H1 (cell line): ENCODE data around the gene RRAS. TPM values are rescaled to one million over a fixed set of nuclear protein-coding genes. Genes with fewer than 3 reads are reported as not detected.

Experiments used
- BCL11A ChIP-seq, 2 experiments: IDR thresholded peaks; one replicate each; pipeline ENCODE4 v1.6.1; 2011; ENCODE audit warnings: low read depth in 2 of 2, low read length in 2 of 2, mild to moderate bottlenecking in 2 of 2
- CTBP2 ChIP-seq: IDR thresholded peaks from 2 replicates; pipeline ENCODE4 v1.7.0; 2011; ENCODE audit warnings: borderline replicate concordance, mild to moderate bottlenecking, moderate library complexity, mixed read lengths, low read length; ENCODE audit not compliant: insufficient read depth, insufficient read length
- CTCF ChIP-seq, 3 experiments: IDR thresholded peaks; 1 replicate in 2 of 3; 2 replicates in 1 of 3; pipeline versions ENCODE4 v1.5.1 to v1.6.1; 2011; ENCODE audit warnings: low read length in 3 of 3, mild to moderate bottlenecking in 3 of 3, inconsistent platforms in 2 of 3, low read depth in 1 of 3, moderate library complexity in 1 of 3; ENCODE audit not compliant: insufficient read depth in 1 of 3; ENCODE audit errors: control extremely low read depth in 1 of 3
- EZH2 ChIP-seq: fragments of 200-600 bp; sonication (generic); IDR thresholded peaks from 2 replicates; pipeline ENCODE4 v1.7.1; 2012; ENCODE audit warnings: low read depth, mild to moderate bottlenecking, moderate library complexity, low read length, inconsistent platforms; ENCODE audit not compliant: severe bottlenecking
- GTF2F1 ChIP-seq: IDR thresholded peaks from 2 replicates; pipeline ENCODE4 v1.6.1; 2012; ENCODE audit warnings: low read depth, low read length, improper control_type of control experiment, borderline replicate concordance
- HDAC6 ChIP-seq: IDR thresholded peaks from one replicate; pipeline ENCODE4 v1.7.1; 2012; ENCODE audit warnings: low read depth, mild to moderate bottlenecking, inconsistent platforms, low read length, moderate library complexity
- JUN ChIP-seq: IDR thresholded peaks from 2 replicates; pipeline ENCODE4 v1.6.1; 2011; ENCODE audit warnings: low read depth, mild to moderate bottlenecking, improper control_type of control experiment, low read length
- KDM4A ChIP-seq: IDR thresholded peaks from one replicate; pipeline ENCODE4 v1.7.1; 2012; ENCODE audit warnings: low read depth, mild to moderate bottlenecking, moderate library complexity, low read length, inconsistent platforms; ENCODE audit not compliant: severe bottlenecking
- MAX ChIP-seq: IDR thresholded peaks from 2 replicates; pipeline ENCODE4 v1.6.1; 2012; ENCODE audit warnings: inconsistent platforms
- PHF8 ChIP-seq: fragments of 200-600 bp; sonication (generic); conservative IDR thresholded peaks from 2 replicates; pipeline ENCODE4 v1.7.1; 2012; ENCODE audit warnings: low read depth, mild to moderate bottlenecking, inconsistent platforms, low read length, moderate library complexity
- POLR2A ChIP-seq, 2 experiments: IDR thresholded peaks; 1 replicate in 1 of 2; 2 replicates in 1 of 2; pipeline ENCODE4 v1.6.1; 2011; ENCODE audit warnings: low read depth in 2 of 2, low read length in 2 of 2, mild to moderate bottlenecking in 2 of 2; ENCODE audit errors: control extremely low read depth in 1 of 2
- POLR2AphosphoS5 ChIP-seq: IDR thresholded peaks from 2 replicates; pipeline ENCODE4 v1.6.1; 2011; ENCODE audit warnings: low read depth, low read length
- POU5F1 ChIP-seq: IDR thresholded peaks from 2 replicates; pipeline ENCODE4 v1.6.1; 2011; ENCODE audit warnings: low read depth, mild to moderate bottlenecking, low read length, moderate library complexity
- RAD21 ChIP-seq, 2 experiments: IDR thresholded peaks in 1 of 2; conservative IDR thresholded peaks in 1 of 2; 2 replicates each; pipeline ENCODE4 v1.6.1; 2011; ENCODE audit warnings: low read depth in 2 of 2, low read length in 2 of 2, improper control_type of control experiment in 1 of 2, inconsistent platforms in 1 of 2, mild to moderate bottlenecking in 1 of 2, moderate library complexity in 1 of 2
- RFX5 ChIP-seq: IDR thresholded peaks from 2 replicates; pipeline ENCODE4 v1.6.1; 2011; ENCODE audit warnings: low read depth, low read length, improper control_type of control experiment, borderline replicate concordance
- SIRT6 ChIP-seq: IDR thresholded peaks from one replicate; pipeline ENCODE4 v1.7.1; 2012; ENCODE audit warnings: low read length, inconsistent platforms
- SP4 ChIP-seq: IDR thresholded peaks from 2 replicates; pipeline ENCODE4 v1.6.1; 2012; ENCODE audit warnings: low read length, inconsistent platforms
- SUZ12 ChIP-seq: fragments of 200-600 bp; sonication (generic); IDR thresholded peaks from 2 replicates; pipeline ENCODE4 v1.6.1; 2012; ENCODE audit warnings: mild to moderate bottlenecking, inconsistent platforms, low read length, moderate library complexity, mixed read lengths
- TAF7 ChIP-seq: optimal IDR thresholded peaks from 2 replicates; pipeline ENCODE3; 2011; ENCODE audit warnings: low read depth, mild to moderate bottlenecking, inconsistent platforms, low read length, moderate library complexity, borderline replicate concordance
- TCF12 ChIP-seq: IDR thresholded peaks from 2 replicates; pipeline ENCODE4 v1.6.1; 2011; ENCODE audit warnings: low read depth, mild to moderate bottlenecking, low read length
- TEAD4 ChIP-seq: IDR thresholded peaks from 2 replicates; pipeline ENCODE4 v1.6.1; 2012; ENCODE audit warnings: low read depth, low read length, inconsistent platforms, mixed read lengths
- YY1 ChIP-seq: IDR thresholded peaks from 2 replicates; pipeline ENCODE4 v1.6.1; 2011; ENCODE audit warnings: low read depth, mild to moderate bottlenecking, low read length
- polyA plus RNA-seq, 7 experiments: library from polyadenylated mRNA; depleted of rRNA in 3 of 7; stranded (reverse) in 5 of 7; unstranded in 2 of 7; fragments of >200 nt in 5 of 7; fragments of 200-250 nt in 2 of 7; gene quantifications; 1 replicate in 5 of 7; 2 replicates in 1 of 7; 4 replicates in 1 of 7; pipeline versions ENCODE4 v1.2.1 to v1.2.3, GENCODE V29; 2011 to 2013; ENCODE audit warnings: missing spikeins in 2 of 7, mixed read lengths in 2 of 7
- total RNA-seq: library from RNA; stranded (reverse); fragmentation: NEBNext Ultra II Directional; extraction: Animal tissue kit (Norgen Biotek cat#: 25700); gene quantifications from 2 replicates; pipeline ENCODE4 v1.2.1, GENCODE V29; 2021

The RRAS gene
- total and polyA plus RNA-seq, 2 of the 8 experiments (the other 6 are each of a cell fraction or from before 2014, with no cell fraction given) = 17.7 to 49.1 TPM

- TF ChIP-seq HDAC6 = no peak
- 0 out of 2 replicates have a peak, but pooled peaks have one; percentile 40 for TF ChIP-seq POLR2AphosphoS5
- TF ChIP-seq RFX5 = no peak
- TF ChIP-seq TAF7 = peak; percentile 72
- peak; percentile 53 for TF ChIP-seq MAX
- no peak for TF ChIP-seq POLR2A (IDR thresholded peaks at IDR 0.05; ENCODE audit: control extremely low read depth in 1 of 2, low read depth in 2 of 2, low read length in 2 of 2)
- TF ChIP-seq JUN = no peak
- TF ChIP-seq POU5F1 = no peak
- no peak for TF ChIP-seq BCL11A (IDR thresholded peaks at IDR 0.05; ENCODE audit: low read depth in 2 of 2, low read length in 2 of 2)
- TF ChIP-seq CTBP2 = peak; percentile 36
- no peak for TF ChIP-seq PHF8
- TF ChIP-seq GTF2F1 = no peak
- peak; percentile 82 to 96 (median 94) for TF ChIP-seq CTCF (IDR thresholded peaks at IDR 0.05; ENCODE audit: control extremely low read depth in 1 of 3, insufficient read depth in 1 of 3, low read depth in 1 of 3, low read length in 3 of 3)
- TF ChIP-seq SUZ12 = no peak
- TF ChIP-seq KDM4A = no peak
- TF ChIP-seq TEAD4 = no peak
- 0 out of 2 replicates have a peak, but pooled peaks have one; percentile 37 for TF ChIP-seq YY1
- no peak for TF ChIP-seq TCF12
- no peak for TF ChIP-seq EZH2
- peak; percentile 88; the same call in 1 of the 2 replicates for TF ChIP-seq SP4
- TF ChIP-seq SIRT6 = no peak
- TF ChIP-seq RAD21 (IDR thresholded peaks at IDR 0.05 in 1 of 2, conservative IDR thresholded peaks at IDR 0.05 in 1 of 2; ENCODE audit: low read depth in 2 of 2, low read length in 2 of 2) = peak; percentile 55 to 66
Measured at GRCh38 chr19:49672131-49672919, 32.4 kb upstream of the RRAS start (continued).
